Chondrocyte (in vitro differentiated cells): Measurements from ENCODE around the gene FAM171A1. TPM values are rescaled to one million over a fixed set of nuclear protein-coding genes. Genes with fewer than 3 reads are reported as not detected.
A peak's percentile ranks its signal among the peaks of the same experiment; 100 is the strongest.
"Not testable (repeated sequence)": the region's sequence is repeated elsewhere in the genome, so short reads cannot be mapped to it uniquely, and the experiment has no call there.

Experiments used
- DNase-seq: peaks from one replicate; pipeline ENCODE4 v3.0.0; 2021; ENCODE audit warnings: mixed read lengths, low spot score
- H3K27ac Mint-ChIP-seq: one replicate; pipeline ENCODE4 v1.8.0; 2021; ENCODE audit warnings: mild to moderate bottlenecking, moderate library complexity, mixed read lengths; ENCODE audit not compliant: unreplicated experiment
- H3K27me3 Mint-ChIP-seq: 2 replicates; pipeline ENCODE4 v1.8.0; 2021; ENCODE audit warnings: low read depth, mixed read lengths
- H3K36me3 Mint-ChIP-seq: 2 replicates; pipeline ENCODE4 v1.8.0; 2021; ENCODE audit warnings: low read depth, mixed read lengths
- H3K4me1 Mint-ChIP-seq: 2 replicates; pipeline ENCODE4 v1.8.0; 2021; ENCODE audit warnings: low read depth, mild to moderate bottlenecking, mixed read lengths
- H3K4me3 Mint-ChIP-seq: one replicate; pipeline ENCODE4 v1.8.0; 2021; ENCODE audit warnings: mild to moderate bottlenecking, moderate library complexity, mixed read lengths; ENCODE audit not compliant: unreplicated experiment
- H3K9me3 Mint-ChIP-seq: 2 replicates; pipeline ENCODE4 v1.8.0; 2021; ENCODE audit warnings: low read depth, mixed read lengths
- total RNA-seq: library from RNA; stranded (reverse); gene quantifications from 3 replicates; pipeline ENCODE4 v1.2.1, GENCODE V29; 2021
- TF ChIP-seq, protein P1 (sequence below): fragments of 200-600 bp; sonication (generic); IDR thresholded peaks from 2 replicates; pipeline ENCODE4 v1.5.0; 2021; ENCODE audit warnings: antibody characterized with exemption, mild to moderate bottlenecking, moderate library complexity

Gene FAM171A1
- total RNA-seq, 1 donor from 2014 or later = 40.9 TPM

DNA sequence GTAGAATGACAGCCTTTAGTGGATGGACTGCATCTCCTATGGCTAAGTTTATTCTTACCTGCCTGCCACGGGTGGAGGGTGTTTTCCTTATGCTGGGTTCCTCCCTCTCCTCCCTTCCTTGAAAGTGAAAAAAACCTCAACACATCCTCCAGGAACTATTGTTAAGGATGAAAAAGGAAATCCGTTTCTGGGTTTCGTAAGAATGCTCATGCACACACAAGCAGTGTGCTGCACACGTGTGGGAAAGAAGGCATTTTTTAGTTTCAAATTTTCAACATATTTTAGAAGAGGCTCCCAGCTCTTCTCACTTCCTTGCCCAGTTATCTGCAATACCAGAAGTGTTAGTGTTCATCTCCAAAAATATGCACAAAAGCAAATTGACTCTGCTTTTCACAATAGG lies 90.6 kb downstream of the FAM171A1 start:
- TF ChIP-seq, protein P1, sequence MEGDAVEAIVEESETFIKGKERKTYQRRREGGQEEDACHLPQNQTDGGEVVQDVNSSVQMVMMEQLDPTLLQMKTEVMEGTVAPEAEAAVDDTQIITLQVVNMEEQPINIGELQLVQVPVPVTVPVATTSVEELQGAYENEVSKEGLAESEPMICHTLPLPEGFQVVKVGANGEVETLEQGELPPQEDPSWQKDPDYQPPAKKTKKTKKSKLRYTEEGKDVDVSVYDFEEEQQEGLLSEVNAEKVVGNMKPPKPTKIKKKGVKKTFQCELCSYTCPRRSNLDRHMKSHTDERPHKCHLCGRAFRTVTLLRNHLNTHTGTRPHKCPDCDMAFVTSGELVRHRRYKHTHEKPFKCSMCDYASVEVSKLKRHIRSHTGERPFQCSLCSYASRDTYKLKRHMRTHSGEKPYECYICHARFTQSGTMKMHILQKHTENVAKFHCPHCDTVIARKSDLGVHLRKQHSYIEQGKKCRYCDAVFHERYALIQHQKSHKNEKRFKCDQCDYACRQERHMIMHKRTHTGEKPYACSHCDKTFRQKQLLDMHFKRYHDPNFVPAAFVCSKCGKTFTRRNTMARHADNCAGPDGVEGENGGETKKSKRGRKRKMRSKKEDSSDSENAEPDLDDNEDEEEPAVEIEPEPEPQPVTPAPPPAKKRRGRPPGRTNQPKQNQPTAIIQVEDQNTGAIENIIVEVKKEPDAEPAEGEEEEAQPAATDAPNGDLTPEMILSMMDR = no peak
- Mint-ChIP-seq H3K27me3 (no peaks in the 10 kb centered on the region), H3K4me3 (no peak overlapping the region), H3K4me1 (no peaks in the 10 kb centered on the region), H3K9me3 (no peaks in the 10 kb centered on the region), H3K27ac (no peak overlapping the region), H3K36me3 (peaks cover 22% of the 10 kb centered on the region)
- no peak for DNase-seq

DNA sequence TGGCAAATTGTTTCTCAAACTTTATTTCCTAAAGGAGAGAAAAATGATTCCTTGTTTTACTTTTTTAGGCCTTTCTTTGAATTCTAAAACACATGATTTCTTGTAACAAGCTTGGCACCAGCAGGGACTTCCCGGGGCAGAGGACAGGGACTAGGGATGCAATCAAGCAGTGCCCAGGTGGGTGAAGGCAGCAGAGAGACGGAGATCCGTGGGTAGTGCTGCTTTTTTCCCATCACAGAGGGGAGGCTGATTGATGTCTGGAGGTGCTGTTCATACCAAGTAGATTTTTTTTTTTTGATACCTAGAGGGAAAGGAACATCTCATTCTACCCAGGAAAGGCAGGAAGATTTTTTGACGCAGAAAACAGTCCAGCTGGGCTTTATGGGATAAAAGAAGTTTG lies 91.9 kb downstream of the FAM171A1 start:
- TF ChIP-seq, protein P1 = no peak
- Mint-ChIP-seq H3K9me3 (peaks cover 4% of the 10 kb centered on the region), H3K36me3 (peaks cover 26% of the 10 kb centered on the region), H3K4me1 (no peaks in the 10 kb centered on the region), H3K4me3 (no peak overlapping the region), H3K27ac (no peak overlapping the region), H3K27me3 (no peaks in the 10 kb centered on the region)
- no peak for DNase-seq

DNA sequence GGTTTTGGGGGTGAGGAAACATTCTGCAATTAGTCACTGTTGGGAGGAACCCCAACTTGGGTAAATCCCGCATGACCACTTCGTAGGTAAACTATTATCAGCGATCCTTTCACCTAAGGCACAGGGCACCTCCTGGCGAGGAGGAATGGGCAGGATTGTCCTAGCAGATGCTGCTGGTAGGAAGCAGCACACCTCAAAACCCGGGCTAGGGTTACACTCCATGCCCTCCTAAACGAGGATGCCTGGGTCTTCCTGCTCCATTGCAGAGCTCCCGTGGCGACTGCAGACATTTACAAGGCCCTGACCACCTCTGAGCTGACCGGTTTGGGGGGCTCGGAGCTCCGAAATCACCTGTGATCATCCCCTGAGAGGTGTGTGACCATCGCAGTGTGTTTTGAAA lies 92.3 kb downstream of the FAM171A1 start:
- Mint-ChIP-seq H3K4me3 (no peak overlapping the region), H3K9me3 (peaks cover 5% of the 10 kb centered on the region), H3K27ac (no peak overlapping the region), H3K4me1 (no peaks in the 10 kb centered on the region), H3K36me3 (peaks cover 28% of the 10 kb centered on the region), H3K27me3 (no peaks in the 10 kb centered on the region)
- no peak for DNase-seq
- TF ChIP-seq, protein P1 = no peak

DNA sequence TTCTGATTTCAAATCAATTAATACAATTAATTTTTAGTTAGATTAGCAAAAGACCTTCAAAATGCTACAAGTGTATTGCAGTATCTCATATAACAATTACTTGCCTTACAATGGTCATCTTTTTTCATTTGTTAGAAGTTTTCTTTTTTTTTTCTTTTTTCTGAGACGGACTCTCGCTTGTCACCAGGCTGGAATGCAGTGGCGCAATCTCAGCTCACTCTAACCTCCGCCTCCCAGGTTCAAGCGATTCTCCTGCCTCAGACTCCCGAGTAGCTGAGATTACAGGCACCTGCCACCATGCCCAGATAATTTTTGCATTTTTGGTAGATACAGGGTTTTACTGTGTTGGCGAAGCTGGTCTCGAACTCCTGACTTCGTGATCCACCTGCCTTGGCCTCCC lies 95.0 kb downstream of the FAM171A1 start:
- not testable (repeated sequence) for H3K4me3 Mint-ChIP-seq, H3K4me1 Mint-ChIP-seq, H3K27me3 Mint-ChIP-seq, H3K9me3 Mint-ChIP-seq, H3K27ac Mint-ChIP-seq, DNase-seq
- peaks cover 20% of the 10 kb centered on the region for H3K36me3 Mint-ChIP-seq

DNA sequence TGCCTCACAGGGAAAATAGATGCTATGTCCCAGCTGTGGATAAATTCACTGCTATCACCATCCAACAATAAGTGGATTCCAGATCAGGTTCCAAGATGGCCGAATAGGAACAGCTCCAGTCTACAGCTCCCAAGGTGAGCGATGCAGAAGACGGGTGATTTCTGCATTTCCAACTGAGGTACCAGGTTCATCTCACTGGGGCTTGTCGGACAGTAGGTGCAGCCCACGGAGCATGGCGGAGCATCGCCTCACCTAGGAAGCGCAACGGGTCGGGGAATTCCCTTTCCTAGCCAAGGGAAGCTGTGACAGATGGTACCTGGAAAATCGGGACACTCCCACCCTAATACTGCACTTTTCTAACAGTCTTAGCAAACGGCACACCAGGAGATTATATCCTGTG lies 101.3 kb downstream of the FAM171A1 start:
- H3K4me1 Mint-ChIP-seq, H3K4me3 Mint-ChIP-seq, DNase-seq, H3K27ac Mint-ChIP-seq, H3K27me3 Mint-ChIP-seq: not testable (repeated sequence)
- peaks cover 32% of the 10 kb centered on the region for H3K36me3 Mint-ChIP-seq
- peaks cover 21% of the 10 kb centered on the region for H3K9me3 Mint-ChIP-seq

- Mint-ChIP-seq H3K36me3 (peaks cover 26% of the 10 kb centered on the region), H3K27me3 (no peaks in the 10 kb centered on the region), H3K4me3 (no peak overlapping the region), H3K27ac (no peak overlapping the region), H3K4me1 (no peaks in the 10 kb centered on the region), H3K9me3 (peaks cover 16% of the 10 kb centered on the region)
- DNase-seq = no peak
- TF ChIP-seq, protein P1 = peak; percentile 11
Observed at GRCh38 chr10:15267496-15267895, 103.6 kb downstream of the FAM171A1 start.
